Immature natural killer cell (primary cell): ENCODE results near the gene JAM3. TPM values are rescaled to one million over a fixed set of nuclear protein-coding genes. Genes with fewer than 3 reads are reported as not detected.

ENCODE experiments used
- DNase-seq, 3 donors: peaks; one replicate each; pipeline ENCODE4 v3.0.0; 2022; ENCODE audit warnings: mixed read lengths in 1 of 3
- H3K27ac Mint-ChIP-seq, 6 donors: one replicate each; pipeline ENCODE4 v1.8.0; 2020; ENCODE audit warnings: mixed read lengths in 6 of 6, mild to moderate bottlenecking in 5 of 6, inconsistent platforms in 4 of 6, moderate library complexity in 3 of 6
- H3K27me3 Mint-ChIP-seq, 3 donors: one replicate each; pipeline ENCODE4 v1.8.0; 2020 to 2021; ENCODE audit warnings: low read depth in 3 of 3, mild to moderate bottlenecking in 3 of 3, mixed read lengths in 3 of 3, moderate library complexity in 3 of 3, inconsistent platforms in 1 of 3
- H3K36me3 Mint-ChIP-seq, 3 donors: one replicate each; pipeline ENCODE4 v1.8.0; 2020; ENCODE audit warnings: mixed read lengths in 3 of 3, inconsistent platforms in 2 of 3, mild to moderate bottlenecking in 2 of 3
- H3K4me1 Mint-ChIP-seq, 2 donors: one replicate each; pipeline ENCODE4 v1.8.0; 2020; ENCODE audit warnings: inconsistent platforms in 2 of 2, mild to moderate bottlenecking in 2 of 2, mixed read lengths in 2 of 2, moderate library complexity in 1 of 2
- H3K4me3 Mint-ChIP-seq, 5 donors: one replicate each; pipeline ENCODE4 v1.8.0; 2020; ENCODE audit warnings: mild to moderate bottlenecking in 5 of 5, mixed read lengths in 5 of 5, inconsistent platforms in 3 of 5, moderate library complexity in 3 of 5
- H3K9me3 Mint-ChIP-seq, 6 donors: one replicate each; pipeline ENCODE4 v1.8.0; 2020; ENCODE audit warnings: mild to moderate bottlenecking in 6 of 6, mixed read lengths in 6 of 6, inconsistent platforms in 4 of 6, moderate library complexity in 3 of 6
- polyA plus RNA-seq, 3 donors: library from polyadenylated mRNA; unstranded; fragments of 300-500 nt; fragmentation: Illumina TruSeq; gene quantifications; one replicate each; pipeline ENCODE4 v1.2.3, GENCODE V29; 2021

The JAM3 gene
- polyA plus RNA-seq, 3 donors from 2014 or later = 1.6 to 1.9 TPM; not detected in 1

DNA sequence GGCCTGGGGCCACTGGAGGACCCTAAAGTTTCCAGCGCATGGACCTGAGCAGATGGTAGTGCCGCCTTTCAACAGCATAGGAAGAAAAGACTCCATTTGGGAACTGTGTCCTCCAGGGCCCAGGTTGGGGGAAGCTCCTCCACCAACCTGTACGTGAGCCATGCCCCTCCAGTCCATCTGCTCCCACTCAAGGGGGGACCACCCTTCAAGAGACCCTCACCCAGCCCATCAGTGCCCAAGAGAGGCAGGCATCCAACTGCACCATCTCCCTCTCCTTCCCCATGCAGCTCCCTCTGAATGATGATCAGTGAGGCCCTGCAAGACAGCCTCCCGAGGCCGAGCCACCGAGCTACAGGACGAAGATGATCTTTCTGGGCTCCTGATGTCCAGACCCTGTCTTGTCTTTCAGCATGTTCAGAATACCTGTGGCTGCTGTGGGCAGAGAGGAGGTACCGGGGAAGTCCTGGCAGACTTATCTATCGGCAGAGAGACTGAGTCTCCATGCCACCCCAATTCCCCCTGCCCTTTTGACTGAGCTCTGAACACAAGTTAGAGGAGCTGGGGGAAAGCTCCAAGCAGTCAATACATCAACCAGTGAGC lies 25.0 kb upstream of the JAM3 start:
- H3K4me3 Mint-ChIP-seq = no peak overlapping the region
- no peaks in the 10 kb centered on the region for H3K36me3 Mint-ChIP-seq
- no peaks in the 10 kb centered on the region for H3K9me3 Mint-ChIP-seq
- H3K27ac Mint-ChIP-seq = no peak overlapping the region
- no peaks in the 10 kb centered on the region for H3K4me1 Mint-ChIP-seq
- H3K27me3 Mint-ChIP-seq = peaks cover 3 to 8% (median 6%) of the 10 kb centered on the region in 3 donors
- no peak for DNase-seq

- no peak for DNase-seq
- Mint-ChIP-seq H3K36me3 (no peaks in the 10 kb centered on the region), H3K27ac (no peak overlapping the region)
Measured at GRCh38 chr11:134044514-134045284, 24.2 kb upstream of the JAM3 start.

DNA sequence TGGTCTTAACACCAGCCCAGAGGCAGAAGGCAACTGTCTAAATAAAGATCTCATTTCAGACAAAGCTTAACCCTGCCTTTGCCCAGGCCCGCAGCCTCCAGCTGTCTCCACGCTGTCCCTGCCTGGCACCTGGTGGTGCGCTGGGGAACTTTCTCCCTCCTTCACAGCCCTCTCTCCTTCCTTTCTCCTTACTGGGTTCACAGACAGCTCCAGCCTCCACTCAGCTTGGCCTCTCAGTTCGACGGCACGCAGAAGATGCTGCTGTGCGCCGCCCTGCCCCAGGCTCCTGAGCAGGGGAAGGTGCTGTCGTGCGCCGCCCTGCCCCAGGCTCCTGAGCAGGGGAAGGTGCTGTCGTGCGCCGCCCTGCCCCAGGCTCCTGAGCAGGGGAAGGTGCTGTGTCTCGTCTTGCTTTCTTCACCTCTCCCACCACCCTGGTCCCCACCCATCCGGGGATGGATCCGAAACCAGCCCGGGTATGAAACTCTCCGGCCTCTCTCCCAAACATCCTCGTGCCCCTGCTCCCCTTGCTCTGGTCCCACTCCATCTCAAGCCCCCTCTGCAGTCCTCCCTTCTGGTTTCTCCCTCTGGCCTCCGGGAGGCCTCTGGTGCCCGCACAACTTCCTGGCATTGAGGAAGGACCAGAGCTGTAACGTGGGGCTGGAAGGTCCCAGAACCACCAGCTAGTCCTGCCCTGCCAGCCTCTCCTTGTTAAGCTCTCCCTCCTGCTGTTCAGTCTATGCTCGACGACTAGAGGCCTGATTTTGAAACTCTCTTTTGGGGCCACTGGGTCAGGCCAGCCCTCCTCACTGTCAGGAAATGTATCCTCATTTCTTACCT lies 22.9 kb upstream of the JAM3 start:
- no peak for DNase-seq
- peak overlapping the region in 1 of 5 donors; percentile 21 for H3K4me3 Mint-ChIP-seq
- H3K4me1 Mint-ChIP-seq = peaks cover 2 to 4% of the 10 kb centered on the region in 2 donors
- H3K27ac Mint-ChIP-seq = no peak overlapping the region
- H3K9me3 Mint-ChIP-seq = no peaks in the 10 kb centered on the region
- no peaks in the 10 kb centered on the region for H3K36me3 Mint-ChIP-seq
- peaks cover 4 to 10% (median 8%) of the 10 kb centered on the region in 3 donors for H3K27me3 Mint-ChIP-seq

More at GRCh38 chr11:134044514-134045284, 24.2 kb upstream of the JAM3 start:
- H3K4me3 Mint-ChIP-seq = no peak overlapping the region
- peaks cover 4 to 8% (median 8%) of the 10 kb centered on the region in 3 donors for H3K27me3 Mint-ChIP-seq
- no peaks in the 10 kb centered on the region for H3K9me3 Mint-ChIP-seq
- H3K4me1 Mint-ChIP-seq = no peaks in the 10 kb centered on the region

DNA sequence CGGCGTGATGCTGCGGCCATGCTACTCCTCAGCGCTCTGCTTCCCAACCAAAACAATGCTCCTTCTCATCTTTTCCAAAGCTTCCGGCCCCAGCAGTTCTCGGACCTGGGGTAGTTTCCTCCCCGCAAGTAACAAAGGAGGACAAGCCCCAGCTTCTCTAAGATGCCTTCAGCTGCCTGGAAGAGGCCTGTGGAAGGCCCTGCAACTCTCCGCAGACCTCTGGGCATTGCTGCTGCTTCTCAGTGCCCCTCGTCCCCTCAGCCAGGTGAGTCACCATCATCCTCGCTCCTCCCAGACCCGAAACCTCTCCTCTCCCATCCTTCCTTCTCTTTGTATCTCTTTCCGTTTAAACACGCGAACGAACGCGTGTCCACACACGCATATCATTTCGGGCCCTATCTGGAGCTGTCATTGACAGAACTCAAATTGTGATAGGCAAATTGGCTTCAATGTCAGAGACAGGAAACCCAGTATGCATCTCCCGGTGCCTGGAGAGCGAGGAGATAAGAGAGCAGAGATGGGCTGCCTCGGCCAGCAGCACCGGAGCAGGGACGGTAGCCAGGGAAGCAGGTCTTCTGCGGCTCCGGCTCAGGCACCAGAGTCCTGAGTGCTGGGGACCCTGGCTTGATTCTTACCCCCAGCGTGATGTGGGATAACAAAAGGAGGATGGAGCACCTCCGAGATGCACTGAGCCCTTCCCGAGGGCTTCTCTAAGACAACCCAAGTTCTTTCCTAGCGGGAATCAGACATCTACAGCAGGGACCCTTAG lies 22.0 kb upstream of the JAM3 start:
- Mint-ChIP-seq H3K4me3 (no peak overlapping the region), H3K27me3 (peaks cover 4 to 10% (median 8%) of the 10 kb centered on the region in 3 donors), H3K4me1 (peaks cover 4 to 7% of the 10 kb centered on the region in 2 donors), H3K36me3 (no peaks in the 10 kb centered on the region), H3K27ac (no peak overlapping the region), H3K9me3 (no peaks in the 10 kb centered on the region)
- no peak for DNase-seq

DNA sequence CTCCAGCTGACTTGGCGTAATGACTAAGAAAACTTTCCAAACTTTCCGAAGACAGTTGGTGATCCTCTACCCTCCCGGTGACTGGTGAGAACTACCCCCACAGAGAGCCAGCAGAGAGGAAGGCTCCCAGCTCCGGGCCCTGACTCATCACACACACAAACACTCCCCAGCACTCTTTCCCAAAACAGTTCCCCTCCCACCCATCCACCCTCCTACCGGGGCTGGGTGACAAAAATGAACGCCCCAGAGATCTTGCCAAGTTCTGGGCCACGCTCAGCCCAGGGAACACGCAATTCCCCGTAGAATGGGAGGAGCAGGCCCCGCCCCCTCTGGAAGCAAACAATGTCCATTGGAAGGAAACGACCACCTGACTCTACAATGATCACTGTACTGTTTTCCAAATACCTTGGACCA lies 21.3 kb upstream of the JAM3 start:
- H3K9me3 Mint-ChIP-seq = no peaks in the 10 kb centered on the region
- no peaks in the 10 kb centered on the region for H3K36me3 Mint-ChIP-seq
- H3K27me3 Mint-ChIP-seq = peaks cover 4 to 10% (median 6%) of the 10 kb centered on the region in 3 donors
- H3K4me1 Mint-ChIP-seq = peaks cover 4 to 7% of the 10 kb centered on the region in 2 donors
- H3K27ac Mint-ChIP-seq = no peak overlapping the region
- no peak for DNase-seq
- H3K4me3 Mint-ChIP-seq = no peak overlapping the region

DNA sequence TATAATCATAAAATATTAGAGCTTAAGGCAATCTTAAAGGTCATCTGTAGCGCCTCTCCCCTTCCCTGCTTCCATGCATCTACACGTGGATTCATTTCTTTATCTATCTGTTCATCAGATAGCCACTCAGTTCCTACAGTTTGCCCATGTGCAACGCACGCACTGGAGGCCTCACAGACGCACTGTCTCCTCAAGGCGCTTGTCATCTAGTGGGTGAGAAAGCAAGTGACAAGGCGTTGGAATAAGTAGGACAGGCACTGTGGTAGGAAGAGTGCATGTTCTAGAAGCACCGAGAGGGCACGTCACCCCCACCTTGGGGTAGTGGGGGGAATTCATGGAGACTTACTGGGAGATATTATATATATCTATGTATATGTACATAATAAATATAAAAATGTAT lies 20.8 kb upstream of the JAM3 start:
- DNase-seq = no peak
- no peaks in the 10 kb centered on the region for H3K36me3 Mint-ChIP-seq
- no peak overlapping the region for H3K27ac Mint-ChIP-seq
- H3K9me3 Mint-ChIP-seq = no peaks in the 10 kb centered on the region
- H3K27me3 Mint-ChIP-seq = peaks cover 4 to 10% (median 4%) of the 10 kb centered on the region in 3 donors
- H3K4me3 Mint-ChIP-seq = no peak overlapping the region
- peaks cover 4 to 7% of the 10 kb centered on the region in 2 donors for H3K4me1 Mint-ChIP-seq

DNA sequence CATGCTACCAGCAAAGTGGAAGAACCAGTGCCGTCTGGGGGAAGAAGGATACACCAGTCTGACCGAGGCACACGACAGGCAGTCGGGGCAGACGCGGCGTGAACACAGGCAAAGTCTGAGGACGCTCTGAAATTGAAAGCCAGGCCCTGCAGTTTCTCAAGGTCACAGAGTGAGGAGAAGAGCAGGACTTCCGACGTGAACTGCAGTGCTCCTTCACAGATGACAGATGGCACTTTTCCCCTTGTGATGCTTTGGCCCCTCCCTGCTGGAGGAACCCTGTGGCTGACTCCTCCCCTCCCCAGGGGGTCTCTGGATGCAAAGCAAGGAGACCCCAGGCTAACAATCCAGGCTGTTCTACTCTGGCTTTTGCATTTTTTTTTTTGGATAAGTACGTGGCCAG lies 19.6 kb upstream of the JAM3 start:
- Mint-ChIP-seq H3K36me3 (no peaks in the 10 kb centered on the region), H3K27ac (no peak overlapping the region), H3K4me3 (no peak overlapping the region), H3K9me3 (no peaks in the 10 kb centered on the region), H3K27me3 (peaks cover 4 to 8% (median 5%) of the 10 kb centered on the region in 3 donors), H3K4me1 (peaks cover 4 to 7% of the 10 kb centered on the region in 2 donors)
- no peak for DNase-seq

GRCh38 chr11:134050541-134051383 lies 18.1 kb upstream of the JAM3 start:
- Mint-ChIP-seq H3K36me3 (no peaks in the 10 kb centered on the region), H3K27ac (peak overlapping the region in 1 of 6 donors; percentile 35), H3K4me3 (peak overlapping the region in 2 of 5 donors; percentile 27 to 46), H3K9me3 (no peaks in the 10 kb centered on the region), H3K4me1 (peaks cover 4 to 7% of the 10 kb centered on the region in 2 donors), H3K27me3 (peaks cover 4 to 8% (median 7%) of the 10 kb centered on the region in 3 donors)
- DNase-seq = peak; percentile 58 to 69 (median 69)

GRCh38 chr11:134052395-134052987 lies 16.4 kb upstream of the JAM3 start:
- Mint-ChIP-seq H3K9me3 (no peaks in the 10 kb centered on the region), H3K36me3 (no peaks in the 10 kb centered on the region)
- no peak for DNase-seq

GRCh38 chr11:134052988-134053945 lies 15.6 kb upstream of the JAM3 start:
- peak overlapping the region in 1 of 6 donors; percentile 35 for H3K27ac Mint-ChIP-seq
- no peaks in the 10 kb centered on the region for H3K36me3 Mint-ChIP-seq
- no peak for DNase-seq
- H3K4me1 Mint-ChIP-seq = peaks cover 4 to 7% of the 10 kb centered on the region in 2 donors
- H3K4me3 Mint-ChIP-seq = no peak overlapping the region
- H3K27me3 Mint-ChIP-seq = peaks cover 4 to 6% (median 6%) of the 10 kb centered on the region in 3 donors
- no peaks in the 10 kb centered on the region for H3K9me3 Mint-ChIP-seq

More at GRCh38 chr11:134052395-134052987, 16.4 kb upstream of the JAM3 start:
- Mint-ChIP-seq H3K27me3 (peaks cover 4 to 8% (median 6%) of the 10 kb centered on the region in 3 donors), H3K27ac (no peak overlapping the region), H3K4me1 (peaks cover 4 to 7% of the 10 kb centered on the region in 2 donors), H3K4me3 (no peak overlapping the region)

GRCh38 chr11:134055029-134055428 lies 13.8 kb upstream of the JAM3 start:
- Mint-ChIP-seq H3K9me3 (no peaks in the 10 kb centered on the region), H3K27ac (no peak overlapping the region), H3K4me1 (peaks cover 4 to 7% of the 10 kb centered on the region in 2 donors), H3K4me3 (no peak overlapping the region), H3K36me3 (no peaks in the 10 kb centered on the region), H3K27me3 (peaks cover 4 to 9% (median 7%) of the 10 kb centered on the region in 3 donors)
- no peak for DNase-seq
